MG63 (cell line): Measurements from ENCODE around the gene APEX1. TPM values are rescaled to one million over a fixed set of nuclear protein-coding genes. Genes with fewer than 3 reads are reported as not detected.
A peak's percentile ranks its signal among the peaks of the same experiment; 100 is the strongest.

Experiments used
- DNase-seq: peaks from one replicate; pipeline ENCODE4 v3.0.0-alpha.2; 2020
- H3K27me3 ChIP-seq: fragments of 250-450 bp; sonication (Bioruptor Pico); 2 replicates; pipeline ENCODE4 v1.5.1; 2020; ENCODE audit warnings: mild to moderate bottlenecking, moderate library complexity
- H3K36me3 ChIP-seq: fragments of 250-450 bp; sonication (Bioruptor Pico); 2 replicates; pipeline ENCODE4 v1.5.1; 2020; ENCODE audit warnings: mild to moderate bottlenecking, moderate library complexity
- H3K4me3 ChIP-seq: fragments of 250-450 bp; sonication (Bioruptor Pico); 2 replicates; pipeline ENCODE4 v1.5.1; 2020; ENCODE audit warnings: mild to moderate bottlenecking, moderate library complexity
- H3K9me3 ChIP-seq: fragments of 250-450 bp; sonication (Bioruptor Pico); 2 replicates; pipeline ENCODE4 v1.5.1; 2020; ENCODE audit warnings: mild to moderate bottlenecking, moderate library complexity
- total RNA-seq: library from RNA; depleted of rRNA; stranded (reverse); fragments of >200 nt; shearing (Covaris generic); gene quantifications from 2 replicates; pipeline ENCODE4 v1.2.3, GENCODE V29; 2014; ENCODE audit warnings: low replicate concordance; rRNA removed

Gene APEX1
- 145 and 217 TPM in 2 replicates for total RNA-seq

- peak; percentile 93 for DNase-seq
- Histone ChIP-seq H3K27me3 (no peaks in the 10 kb centered on the region), H3K36me3 (peaks cover 32% of the 10 kb centered on the region), H3K4me3 (peak within 1 kb of the TSS; percentile 93), H3K9me3 (no peaks in the 10 kb centered on the region)
Measured at GRCh38 chr14:20454516-20455354, at the start of gene APEX1, which contains the start of gene OSGEP. Gene APEX1, plus strand, starts transcription at chr14:20455226. Its CDS starts 420 bp downstream, at chr14:20455646. Gene OSGEP, minus strand, starts transcription at chr14:20454812. Its CDS starts 129 bp downstream, at chr14:20454683.

- H3K4me3 ChIP-seq = no peak overlapping the region
- H3K36me3 ChIP-seq = peaks cover 2% of the 10 kb centered on the region
- no peaks in the 10 kb centered on the region for H3K27me3 ChIP-seq
- H3K9me3 ChIP-seq = no peaks in the 10 kb centered on the region
- no peak for DNase-seq
Measured at GRCh38 chr14:20409226-20409625, 45.8 kb upstream of the APEX1 start.

GRCh38 chr14:20412411-20412810, 42.6 kb upstream of the APEX1 start:
- H3K27me3 ChIP-seq = no peaks in the 10 kb centered on the region
- H3K4me3 ChIP-seq = peak overlapping the region; percentile 95
- H3K36me3 ChIP-seq = no peaks in the 10 kb centered on the region
- no peak for DNase-seq
- no peaks in the 10 kb centered on the region for H3K9me3 ChIP-seq

GRCh38 chr14:20412876-20413743, 41.9 kb upstream of the APEX1 start, which contains the start of gene TEP1:
Gene TEP1, minus strand, starts transcription at chr14:20413501. Its CDS starts 5,062 bp downstream, at chr14:20408439.
- Histone ChIP-seq H3K27me3 (no peaks in the 10 kb centered on the region), H3K4me3 (peak within 1 kb of the TSS; percentile 95), H3K9me3 (no peaks in the 10 kb centered on the region), H3K36me3 (no peaks in the 10 kb centered on the region)
- peak; percentile 84 for DNase-seq

GRCh38 chr14:20413744-20414082, 41.3 kb upstream of the APEX1 start:
- Histone ChIP-seq H3K4me3 (peak overlapping the region; percentile 95), H3K9me3 (no peaks in the 10 kb centered on the region), H3K27me3 (no peaks in the 10 kb centered on the region), H3K36me3 (no peaks in the 10 kb centered on the region)
- DNase-seq = no peak

GRCh38 chr14:20415782-20416206, 39.2 kb upstream of the APEX1 start:
- Histone ChIP-seq H3K9me3 (no peaks in the 10 kb centered on the region), H3K36me3 (no peaks in the 10 kb centered on the region), H3K27me3 (no peaks in the 10 kb centered on the region), H3K4me3 (no peak overlapping the region)
- DNase-seq = no peak

GRCh38 chr14:20416223-20416622, 38.8 kb upstream of the APEX1 start:
- DNase-seq = no peak
- Histone ChIP-seq H3K9me3 (no peaks in the 10 kb centered on the region), H3K36me3 (no peaks in the 10 kb centered on the region), H3K4me3 (no peak overlapping the region), H3K27me3 (no peaks in the 10 kb centered on the region)

- Histone ChIP-seq H3K4me3 (no peak overlapping the region), H3K36me3 (no peaks in the 10 kb centered on the region), H3K9me3 (no peaks in the 10 kb centered on the region), H3K27me3 (no peaks in the 10 kb centered on the region)
- DNase-seq = no peak
Measured at GRCh38 chr14:20417250-20418186, 37.5 kb upstream of the APEX1 start.

- no peak overlapping the region for H3K4me3 ChIP-seq
- H3K27me3 ChIP-seq = no peaks in the 10 kb centered on the region
- H3K36me3 ChIP-seq = no peaks in the 10 kb centered on the region
- no peak for DNase-seq
- H3K9me3 ChIP-seq = no peaks in the 10 kb centered on the region
Measured at GRCh38 chr14:20418501-20418909, 36.5 kb upstream of the APEX1 start.

- H3K27me3 ChIP-seq = no peaks in the 10 kb centered on the region
- no peak overlapping the region for H3K4me3 ChIP-seq
- no peaks in the 10 kb centered on the region for H3K9me3 ChIP-seq
- DNase-seq = no peak
- no peaks in the 10 kb centered on the region for H3K36me3 ChIP-seq
Measured at GRCh38 chr14:20419419-20419818, 35.6 kb upstream of the APEX1 start.

GRCh38 chr14:20421267-20421666, 33.8 kb upstream of the APEX1 start:
- H3K27me3 ChIP-seq = no peaks in the 10 kb centered on the region
- DNase-seq = no peak
- H3K36me3 ChIP-seq = no peaks in the 10 kb centered on the region
- H3K9me3 ChIP-seq = no peaks in the 10 kb centered on the region
- no peak overlapping the region for H3K4me3 ChIP-seq

- no peak for DNase-seq
- no peaks in the 10 kb centered on the region for H3K36me3 ChIP-seq
- no peak overlapping the region for H3K4me3 ChIP-seq
- H3K9me3 ChIP-seq = no peaks in the 10 kb centered on the region
- no peaks in the 10 kb centered on the region for H3K27me3 ChIP-seq
Measured at GRCh38 chr14:20422886-20423285, 32.1 kb upstream of the APEX1 start.

- Histone ChIP-seq H3K4me3 (no peak overlapping the region), H3K36me3 (no peaks in the 10 kb centered on the region), H3K9me3 (no peaks in the 10 kb centered on the region), H3K27me3 (no peaks in the 10 kb centered on the region)
- no peak for DNase-seq
Measured at GRCh38 chr14:20424851-20425250, 30.2 kb upstream of the APEX1 start.

GRCh38 chr14:20427231-20428009, 27.6 kb upstream of the APEX1 start:
- DNase-seq = no peak
- Histone ChIP-seq H3K36me3 (no peaks in the 10 kb centered on the region), H3K27me3 (no peaks in the 10 kb centered on the region), H3K9me3 (no peaks in the 10 kb centered on the region), H3K4me3 (no peak overlapping the region)

GRCh38 chr14:20428010-20428365, 27.0 kb upstream of the APEX1 start:
- Histone ChIP-seq H3K27me3 (no peaks in the 10 kb centered on the region), H3K4me3 (no peak overlapping the region), H3K36me3 (no peaks in the 10 kb centered on the region), H3K9me3 (no peaks in the 10 kb centered on the region)
- no peak for DNase-seq

- Histone ChIP-seq H3K4me3 (no peak overlapping the region), H3K9me3 (no peaks in the 10 kb centered on the region), H3K36me3 (no peaks in the 10 kb centered on the region), H3K27me3 (no peaks in the 10 kb centered on the region)
- DNase-seq = no peak
Measured at GRCh38 chr14:20428802-20429201, 26.2 kb upstream of the APEX1 start.
